ENCODE results near the gene CALN1.

- no peak for TF ChIP-seq GATA3 (IDR thresholded peaks at IDR 0.05; ENCODE audit: low read depth, low read length)
- TF ChIP-seq GATA2 (IDR thresholded peaks at IDR 0.05; ENCODE audit: low read depth, low read length) = no peak
Observed at GRCh38 chr7:72190919-72191318, 221.2 kb downstream of the CALN1 start.

Measured in SH-SY5Y (cell line).